HG02970 (cell line): ENCODE data around the gene ERH.

Experiments used
- ATAC-seq: cut with Tn5 transposase; IDR thresholded peaks from one replicate; pipeline ENCODE4 v1.9.1; 2021; ENCODE audit warnings: mild to moderate bottlenecking, moderate library complexity, moderate number of reproducible peaks; ENCODE audit not compliant: unreplicated experiment, low FRiP score

ERH gene

DNA sequence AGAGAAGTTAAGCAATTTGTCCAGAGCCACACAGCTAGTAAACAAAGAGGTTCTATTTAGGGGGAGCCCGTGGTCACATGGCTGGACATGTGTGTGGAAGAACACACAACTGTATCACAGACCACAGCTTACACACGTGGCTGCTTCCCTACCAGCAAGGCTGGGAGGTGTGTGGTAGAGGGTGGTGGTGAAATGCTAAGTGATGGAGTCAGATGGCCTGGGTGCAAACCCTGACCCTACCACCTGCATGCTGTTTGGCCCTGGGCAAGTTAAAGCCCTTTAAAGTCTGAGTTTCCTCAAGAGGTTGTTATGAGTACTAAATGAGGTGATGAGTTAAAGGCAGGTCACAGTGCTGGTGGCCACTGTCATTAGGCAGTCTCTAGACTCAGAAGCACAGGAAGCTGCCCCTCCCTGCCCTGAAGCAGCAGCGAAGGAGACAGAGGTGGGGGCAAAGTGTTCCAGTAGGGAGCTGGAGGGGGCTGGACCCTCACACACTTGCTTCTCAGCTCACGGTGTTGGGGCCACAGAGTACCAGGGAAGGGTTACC lies 64.2 kb downstream of the ERH start:
- no peak for ATAC-seq

DNA sequence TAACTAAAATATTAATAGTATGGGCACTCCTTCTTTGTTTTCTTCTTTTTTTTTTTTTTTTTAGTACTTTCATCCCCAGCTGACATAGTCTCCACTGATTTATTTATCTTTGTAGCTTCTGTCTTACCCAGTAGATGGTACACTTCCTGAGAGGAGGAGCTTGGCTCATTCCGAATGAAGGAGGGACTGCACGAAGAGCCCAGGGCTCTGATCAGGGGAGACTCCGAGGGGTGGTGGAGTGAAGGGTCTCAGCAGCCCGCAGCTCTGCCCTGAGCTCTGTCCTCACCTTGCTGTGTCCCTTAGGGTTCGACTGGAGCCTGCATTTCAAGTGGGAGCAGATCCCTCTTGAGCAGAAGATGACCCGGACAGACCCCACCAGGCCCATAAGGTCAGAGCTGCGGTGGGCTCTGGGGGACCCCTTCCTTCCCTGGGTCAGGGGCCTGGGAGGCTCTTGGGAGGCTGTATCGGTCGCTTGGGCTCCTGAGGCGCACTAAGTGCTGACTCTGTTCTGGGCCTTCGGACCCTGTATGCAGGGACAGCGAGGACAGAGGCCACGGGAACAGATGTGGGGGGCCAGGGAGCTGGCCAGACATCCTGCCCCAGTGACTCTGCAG lies 65.2 kb downstream of the ERH start:
- no peak for ATAC-seq

DNA sequence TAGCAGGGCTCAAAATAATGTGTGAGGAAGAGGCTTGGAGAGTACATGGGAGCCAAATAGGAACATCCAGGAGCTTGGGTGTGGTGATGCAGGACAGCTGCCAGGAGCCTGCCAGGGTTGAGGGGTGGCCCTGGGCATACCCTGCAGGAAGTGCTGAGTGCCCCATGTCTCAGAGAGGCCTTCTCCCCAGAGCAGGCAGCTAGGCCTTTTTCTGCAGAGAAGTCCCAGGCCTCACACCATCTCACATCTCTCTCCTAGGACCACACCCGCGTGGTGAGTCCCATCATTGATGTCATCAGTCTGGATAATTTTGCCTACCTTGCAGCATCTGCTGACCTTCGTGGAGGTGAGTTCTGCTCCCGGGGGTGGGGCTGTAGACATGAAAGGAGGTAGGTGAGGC lies 66.9 kb downstream of the ERH start:
- no peak for ATAC-seq
